PC-3 (cell line): ENCODE measurements around the gene LTBR. TPM values are rescaled to one million over a fixed set of nuclear protein-coding genes. Genes with fewer than 3 reads are reported as not detected.
A peak's percentile ranks its signal among the peaks of the same experiment; 100 is the strongest.

ENCODE experiments used
- ATAC-seq: fragments of 200-7000 bp; cut with Tn5 transposase; 2 replicates; pipeline ENCODE4 v1.9.1; 2020; ENCODE audit warnings: mild to moderate bottlenecking, moderate library complexity
- BruUV-seq: library from RNA; stranded (reverse); fragments of 400-500 nt; replicated peaks from 2 replicates; lab custom pipeline; 2021; lab: Mats Ljungman, UMichigan
- CTCF ChIA-PET: fragments of 300-600 bp; sonication (Branson Sonifier 250); formaldehyde crosslinking; loops from one replicate; lab custom pipeline; 2022; ENCODE audit warnings: antibody characterized with exemption; lab: Charles Lee
- POLR2A ChIA-PET: fragments of 300-600 bp; sonication (Branson Sonifier 250); formaldehyde crosslinking; loops from one replicate; lab custom pipeline; 2022; ENCODE audit warnings: antibody characterized with exemption; ENCODE audit not compliant: unreplicated experiment; lab: Charles Lee
- DNase-seq: peaks from one replicate; pipeline ENCODE4 v3.0.0-alpha.2; 2015
- H2AFZ ChIP-seq: fragments of 300-600 bp; sonication (generic); 2 replicates; pipeline ENCODE4 v1.6.0; 2016; ENCODE audit warnings: antibody characterized with exemption, low read length
- H3F3A ChIP-seq: fragments of 300-600 bp; sonication (generic); one replicate; pipeline ENCODE4 v1.6.0; 2017; ENCODE audit warnings: antibody characterized with exemption, low read length, control low read depth, mild to moderate bottlenecking; ENCODE audit not compliant: unreplicated experiment
- H3K27ac ChIP-seq: fragments of 300-600 bp; sonication (generic); 2 replicates; pipeline ENCODE4 v1.5.1; 2016; ENCODE audit warnings: mild to moderate bottlenecking, low read length
- H3K27me3 ChIP-seq: fragments of 300-600 bp; sonication (generic); 2 replicates; pipeline ENCODE4 v1.6.1; 2016; ENCODE audit warnings: low read length, mixed read lengths
- H3K36me3 ChIP-seq: fragments of 300-600 bp; sonication (generic); 2 replicates; pipeline ENCODE4 v1.6.1; 2016; ENCODE audit warnings: low read depth, mixed run types, low read length, mixed read lengths
- H3K4me1 ChIP-seq: fragments of 300-600 bp; sonication (generic); 2 replicates; pipeline ENCODE4 v1.5.1; 2016; ENCODE audit warnings: low read length; ENCODE audit not compliant: insufficient read depth
- H3K4me2 ChIP-seq: fragments of 300-600 bp; sonication (generic); 2 replicates; pipeline ENCODE4 v1.6.0; 2016; ENCODE audit warnings: low read length
- H3K4me3 ChIP-seq: fragments of 300-600 bp; sonication (generic); 2 replicates; pipeline ENCODE4 v1.5.1; 2016; ENCODE audit warnings: mild to moderate bottlenecking, low read length, mixed read lengths
- H3K79me2 ChIP-seq: fragments of 300-600 bp; sonication (generic); 2 replicates; pipeline ENCODE4 v1.6.1; 2017; ENCODE audit warnings: low read length, mixed read lengths
- H3K9ac ChIP-seq: fragments of 300-600 bp; sonication (generic); 2 replicates; pipeline ENCODE4 v1.6.0; 2016; ENCODE audit warnings: mild to moderate bottlenecking, low read length
- H3K9me2 ChIP-seq: fragments of 300-600 bp; sonication (generic); replicated peaks from 2 replicates; pipeline ENCODE4 v1.6.1; 2016; ENCODE audit warnings: mixed run types, low read length, mixed read lengths
- H3K9me3 ChIP-seq: fragments of 300-600 bp; sonication (generic); 2 replicates; pipeline ENCODE4 v1.6.1; 2016; ENCODE audit warnings: low read length, mixed read lengths
- H4K20me1 ChIP-seq: fragments of 300-600 bp; sonication (generic); 2 replicates; pipeline ENCODE4 v1.6.1; 2016; ENCODE audit warnings: low read length, mixed read lengths
- EZH2 ChIP-seq: fragments of 300-600 bp; sonication (generic); IDR thresholded peaks from one replicate; pipeline ENCODE4 v1.6.1; 2017; ENCODE audit warnings: antibody characterized with exemption, mild to moderate bottlenecking, low read length; ENCODE audit not compliant: unreplicated experiment
- EZH2phosphoT487 ChIP-seq: fragments of 300-600 bp; sonication (generic); IDR thresholded peaks from 2 replicates; pipeline ENCODE4 v1.6.1; 2018; ENCODE audit warnings: mild to moderate bottlenecking, antibody characterized with exemption, low read length, borderline replicate concordance
- intact Hi-C: fragments of 100-400 bp; cut with micrococcal nuclease; formaldehyde crosslinking; loops from 2 replicates; pipeline ENCODE4 v1.9.0; 2023
- total RNA-seq: library from RNA; depleted of rRNA; stranded (reverse); fragments of >200 nt; gene quantifications from 2 replicates; pipeline ENCODE4 v1.2.3, GENCODE V29; 2014
- TF ChIP-seq, protein P1 (sequence below): fragments of 300-600 bp; sonication (generic); conservative IDR thresholded peaks from 2 replicates; pipeline ENCODE4 v1.5.1; 2017; ENCODE audit warnings: antibody characterized with exemption, low read depth, mild to moderate bottlenecking, low read length

LTBR gene
- total RNA-seq, 1 experiment from 2014 or later = 163 TPM

DNA sequence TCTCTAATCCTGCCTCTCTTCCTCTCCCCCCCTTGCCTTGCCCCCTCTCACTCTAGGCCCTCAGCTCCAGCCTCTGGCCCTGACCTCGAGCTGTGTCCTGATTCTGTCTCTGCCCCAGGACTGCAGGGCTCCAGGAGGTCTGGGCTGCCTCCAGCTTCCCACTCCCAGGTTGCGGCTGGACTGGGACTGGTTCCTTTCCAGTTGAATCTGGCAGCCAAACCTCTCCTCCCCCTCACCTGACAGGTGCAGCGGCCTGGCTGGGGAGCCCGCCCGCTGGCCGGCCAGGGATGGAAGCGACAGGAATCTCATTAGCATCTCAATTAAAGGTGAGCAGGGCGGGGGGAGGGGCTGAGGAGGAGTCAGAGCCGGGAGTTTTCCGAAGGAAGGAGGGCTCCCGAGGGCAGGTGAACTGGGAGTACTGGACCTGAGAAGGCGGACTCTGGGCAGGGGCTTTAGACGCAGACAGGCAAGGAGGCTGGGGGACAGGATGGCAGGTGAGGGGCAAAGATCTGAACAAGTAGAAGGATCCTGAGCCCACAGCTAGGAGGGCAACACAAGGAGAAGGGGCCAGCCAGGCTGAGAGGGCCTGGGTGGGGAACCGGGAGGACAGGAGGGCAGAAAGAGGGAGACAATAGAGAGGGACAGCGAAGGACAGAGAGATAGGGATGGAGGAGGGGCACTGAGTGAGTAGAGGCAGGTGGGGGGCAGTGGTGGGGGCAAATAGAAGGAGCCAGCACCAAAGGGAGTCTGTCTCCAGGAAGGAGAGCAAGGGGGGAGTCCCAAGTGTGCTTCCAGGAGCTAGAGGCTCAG lies 8.5 kb upstream of the LTBR start, which contains the start of gene SCNN1A:
SCNN1A (minus strand) TSS at position 295 of the 810 bp plus-strand sequence. CDS start 780 bp downstream, outside the sequence.
- Histone ChIP-seq H3K79me2 (no peaks in the 10 kb centered on the region), H3K27me3 (no peaks in the 10 kb centered on the region), H4K20me1 (no peaks in the 10 kb centered on the region), H3K4me1 (peaks cover 66% of the 10 kb centered on the region), H3K4me2 (peak within 1 kb of the TSS; percentile 22; the same call in 1 of the 2 replicates), H2AFZ (no peak within 1 kb of the TSS), H3K9me2 (no peaks in the 10 kb centered on the region), H3K9me3 (no peaks in the 10 kb centered on the region), H3K36me3 (no peaks in the 10 kb centered on the region), H3K4me3 (no peak within 1 kb of the TSS), H3K27ac (0 out of 2 replicates have a peak within 1 kb of the TSS, but pooled peaks have one; percentile 15), H3F3A (peaks cover 5% of the 10 kb centered on the region), H3K9ac (no peak within 1 kb of the TSS)
- ChIA-PET CTCF (no interaction called here), POLR2A (interaction anchor here (1.0 kb wide), 1 partner anchor 12 kb away, joined by 7 read pairs; no protein-coding TSS in a partner anchor)
- DNase-seq (no peak), ATAC-seq (no peak)
- intact Hi-C loops = no loop called here
- TF ChIP-seq, protein P1, sequence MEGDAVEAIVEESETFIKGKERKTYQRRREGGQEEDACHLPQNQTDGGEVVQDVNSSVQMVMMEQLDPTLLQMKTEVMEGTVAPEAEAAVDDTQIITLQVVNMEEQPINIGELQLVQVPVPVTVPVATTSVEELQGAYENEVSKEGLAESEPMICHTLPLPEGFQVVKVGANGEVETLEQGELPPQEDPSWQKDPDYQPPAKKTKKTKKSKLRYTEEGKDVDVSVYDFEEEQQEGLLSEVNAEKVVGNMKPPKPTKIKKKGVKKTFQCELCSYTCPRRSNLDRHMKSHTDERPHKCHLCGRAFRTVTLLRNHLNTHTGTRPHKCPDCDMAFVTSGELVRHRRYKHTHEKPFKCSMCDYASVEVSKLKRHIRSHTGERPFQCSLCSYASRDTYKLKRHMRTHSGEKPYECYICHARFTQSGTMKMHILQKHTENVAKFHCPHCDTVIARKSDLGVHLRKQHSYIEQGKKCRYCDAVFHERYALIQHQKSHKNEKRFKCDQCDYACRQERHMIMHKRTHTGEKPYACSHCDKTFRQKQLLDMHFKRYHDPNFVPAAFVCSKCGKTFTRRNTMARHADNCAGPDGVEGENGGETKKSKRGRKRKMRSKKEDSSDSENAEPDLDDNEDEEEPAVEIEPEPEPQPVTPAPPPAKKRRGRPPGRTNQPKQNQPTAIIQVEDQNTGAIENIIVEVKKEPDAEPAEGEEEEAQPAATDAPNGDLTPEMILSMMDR = no peak
- no peak for TF ChIP-seq EZH2phosphoT487
- no peak for TF ChIP-seq EZH2
- BruUV-seq = no TSS peak

DNA sequence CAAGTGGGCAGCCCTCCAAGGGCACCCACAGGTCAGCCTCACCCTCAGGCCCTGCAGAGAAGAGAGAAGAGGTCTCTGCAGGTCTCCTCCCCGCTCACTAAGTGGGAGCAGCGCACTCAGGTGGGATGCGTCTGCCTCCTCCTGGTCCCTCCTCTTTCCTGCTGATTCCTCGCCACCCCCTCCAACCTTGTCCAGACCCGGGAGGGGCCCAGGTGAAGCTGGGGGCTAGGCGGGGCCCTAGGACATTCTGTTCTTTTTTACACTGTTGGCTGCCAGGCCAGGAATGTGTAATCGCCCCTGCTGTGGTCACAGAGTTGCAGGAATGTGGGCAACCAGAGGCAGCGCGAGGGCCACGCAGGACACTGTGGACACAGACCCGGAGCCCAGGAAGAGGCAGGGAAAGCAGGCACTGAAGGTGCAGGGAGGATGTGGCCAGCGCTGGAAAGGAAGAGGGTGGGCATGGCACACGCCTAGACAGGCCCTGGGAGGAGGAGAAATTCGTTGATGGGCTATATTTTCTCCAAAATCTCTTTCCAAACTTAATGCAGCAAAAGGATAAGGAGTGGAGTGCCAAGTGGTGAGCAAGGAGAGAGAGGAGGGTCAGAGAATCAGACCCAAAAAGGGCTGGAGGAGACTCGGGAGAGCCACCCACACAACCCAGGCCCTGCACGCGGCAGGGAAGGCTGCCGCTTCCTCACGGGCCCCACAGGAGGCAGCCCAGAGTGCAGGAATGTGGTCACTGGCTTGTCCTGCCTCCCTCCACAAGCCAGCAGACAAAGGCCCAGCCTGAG lies 7.7 kb upstream of the LTBR start:
- CTCF ChIA-PET = no interaction called here
- DNase-seq = no peak

More for the DNA sequence above, 7.7 kb upstream of the LTBR start:
- H3K4me3 ChIP-seq = no peak overlapping the region
- no peak overlapping the region for H3K9ac ChIP-seq
- no peaks in the 10 kb centered on the region for H3K36me3 ChIP-seq
- H3K27me3 ChIP-seq = no peaks in the 10 kb centered on the region
- no peaks in the 10 kb centered on the region for H4K20me1 ChIP-seq
- H3K4me2 ChIP-seq = peak overlapping the region; percentile 22; the same call in 1 of the 2 replicates
- POLR2A ChIA-PET = no interaction called here
- no peak overlapping the region for H2AFZ ChIP-seq
- intact Hi-C loops = no loop called here
- TF ChIP-seq, protein P1 = no peak; the same call in 1 of the 2 replicates
- TF ChIP-seq EZH2phosphoT487 (no peak), EZH2 (no peak)
- peaks cover 61% of the 10 kb centered on the region for H3K4me1 ChIP-seq
- no peaks in the 10 kb centered on the region for H3K79me2 ChIP-seq
- no peaks in the 10 kb centered on the region for H3K9me3 ChIP-seq
- H3K27ac ChIP-seq = 0 out of 2 replicates have a peak overlapping the region, but pooled peaks have one; percentile 15
- ATAC-seq = peak; percentile 22
- no TSS peak for BruUV-seq
- peaks cover 5% of the 10 kb centered on the region for H3F3A ChIP-seq
- H3K9me2 ChIP-seq = no peaks in the 10 kb centered on the region
